Esophagus squamous epithelium (tissue), 5 donors: Measurements from ENCODE around the gene VARS2. TPM values are rescaled to one million over a fixed set of nuclear protein-coding genes. Genes with fewer than 3 reads are reported as not detected.

Experiments used
- DNase-seq: peaks from one replicate; lab custom pipeline; 2025; lab: John Stamatoyannopoulos, UW
- H3K27ac ChIP-seq, 4 donors: fragments of 200-600 bp; sonication (generic); one replicate each; pipeline ENCODE4 v1.5.1; 2016 to 2019; ENCODE audit warnings: mild to moderate bottlenecking in 1 of 4
- H3K27me3 ChIP-seq, 4 donors: fragments of 200-600 bp; sonication (generic); 1 replicate in 3 of 4; 2 replicates in 1 of 4; pipeline versions ENCODE4 v1.5.1 to v1.6.0; 2017 to 2021; ENCODE audit warnings: antibody characterized with exemption in 1 of 4
- H3K36me3 ChIP-seq, 3 donors: fragments of 200-600 bp; sonication (generic); one replicate each; pipeline ENCODE4 v1.5.1; 2016 to 2019
- H3K4me1 ChIP-seq, 3 donors: fragments of 200-600 bp; sonication (generic); one replicate each; pipeline ENCODE4 v1.5.1; 2017 to 2019
- H3K4me3 ChIP-seq, 4 donors: fragments of 200-600 bp; sonication (generic); 1 replicate in 3 of 4; 2 replicates in 1 of 4; pipeline ENCODE4 v1.5.1; 2016 to 2019; ENCODE audit warnings: mild to moderate bottlenecking in 2 of 4, moderate library complexity in 1 of 4
- H3K9me3 ChIP-seq, 3 donors: fragments of 200-600 bp; sonication (generic); one replicate each; pipeline ENCODE4 v1.5.1; 2016 to 2019
- POLR2A ChIP-seq, 4 donors: fragments of 450-650 bp; IDR thresholded peaks; one replicate each; pipeline ENCODE4 v1.6.1; 2017; ENCODE audit warnings: antibody characterized with exemption in 4 of 4, mild to moderate bottlenecking in 4 of 4, moderate library complexity in 3 of 4
- WGBS, 2 donors: methylation state at CpG; one replicate each; pipeline ENCODE4 v1.1.5; 2018; 5-methylcytosine and 5-hydroxymethylcytosine counted together
- intact Hi-C: fragments of 100-400 bp; cut with DNase I; formaldehyde crosslinking; loops from one replicate; pipeline ENCODE4 v1.15.0; 2022
- total RNA-seq, 4 donors: library from RNA; depleted of rRNA; stranded (reverse); fragments of >200 nt; gene quantifications; one replicate each; pipeline ENCODE4 v1.1.0, GENCODE V29; 2016
- TF ChIP-seq, protein P1 (sequence below), 6 experiments: fragments of 450-650 bp in 4 of 6; fragments of 200-600 bp in 2 of 6; sonication (generic) in 2 of 6; IDR thresholded peaks; one replicate each; pipeline ENCODE4 v1.5.1; 2016 to 2019; ENCODE audit warnings: antibody characterized with exemption in 6 of 6, mild to moderate bottlenecking in 4 of 6, moderate library complexity in 4 of 6
- donor health status: DM: yes; HTN: yes; CAD: no.

Gene VARS2
- total RNA-seq, 4 donors from 2014 or later: 23.5 to 61.9 (median 33.0) TPM

DNA sequence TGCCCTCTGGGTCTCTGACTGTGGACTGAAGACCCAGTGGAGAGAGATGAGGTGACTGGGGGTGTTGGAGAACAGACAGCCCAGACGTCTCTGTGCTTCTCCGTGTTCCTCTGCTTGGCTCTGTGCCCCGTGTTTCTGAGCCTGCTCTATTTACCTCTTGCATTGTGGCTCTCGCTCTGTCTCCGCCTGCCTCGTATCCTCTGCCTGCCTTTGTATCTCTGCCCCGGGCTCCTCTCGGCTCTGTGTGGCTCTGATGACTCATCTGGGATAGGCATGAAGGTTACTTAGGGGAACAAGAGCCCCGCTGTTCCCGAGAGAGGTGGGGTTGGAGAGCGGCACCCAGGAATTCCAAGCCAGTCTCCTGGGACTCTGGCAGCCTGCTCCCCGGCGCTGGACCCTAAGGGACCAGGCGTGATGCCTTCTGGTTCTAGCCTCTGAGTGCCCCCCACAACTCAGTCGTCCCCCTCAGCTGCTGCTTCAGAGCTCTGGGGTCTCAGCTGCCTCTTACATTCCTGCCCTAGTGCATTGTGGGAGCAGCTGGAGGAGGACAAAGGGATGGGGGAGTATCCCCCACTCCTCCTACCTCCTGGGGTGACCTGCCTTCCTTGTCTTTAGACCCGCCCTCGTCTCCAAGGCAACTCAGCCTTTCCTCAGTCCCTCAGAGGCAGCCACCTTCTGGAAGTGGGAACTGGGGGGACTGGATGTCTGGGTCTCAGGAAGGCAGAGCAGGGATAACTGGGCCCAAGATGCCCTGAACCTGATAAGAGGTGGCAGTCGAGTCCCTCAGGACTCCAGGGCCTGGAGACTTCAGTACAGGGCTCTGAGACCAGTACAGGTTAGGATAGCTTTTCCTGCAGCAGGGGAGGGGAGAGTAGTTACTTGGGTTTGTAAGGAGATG, 27.8 kb upstream of the VARS2 start:
- Histone ChIP-seq H3K27ac (peak overlapping the region; percentile 93 to 99 (median 98)), H3K4me3 (peak overlapping the region; percentile 55 to 97 (median 90)), H3K27me3 (no peaks in the 10 kb centered on the region), H3K4me1 (peaks cover 31 to 97% (median 56%) of the 10 kb centered on the region in 3 donors), H3K9me3 (no peaks in the 10 kb centered on the region), H3K36me3 (peaks cover 7 to 28% (median 8%) of the 10 kb centered on the region in 3 donors)
- 20 to 28% methylated on average over 8 to 10 of the region's 18 CpGs for WGBS, 2 donors
- intact Hi-C loops: loop anchor here (10.0 kb wide), 1 partner anchor 201 kb away; the partner anchor contains the start of gene PPP1R18
- peak in 3 of 4 donors; percentile 28 to 58 (median 55) for TF ChIP-seq POLR2A (IDR thresholded peaks at IDR 0.05)
- TF ChIP-seq, protein P1, sequence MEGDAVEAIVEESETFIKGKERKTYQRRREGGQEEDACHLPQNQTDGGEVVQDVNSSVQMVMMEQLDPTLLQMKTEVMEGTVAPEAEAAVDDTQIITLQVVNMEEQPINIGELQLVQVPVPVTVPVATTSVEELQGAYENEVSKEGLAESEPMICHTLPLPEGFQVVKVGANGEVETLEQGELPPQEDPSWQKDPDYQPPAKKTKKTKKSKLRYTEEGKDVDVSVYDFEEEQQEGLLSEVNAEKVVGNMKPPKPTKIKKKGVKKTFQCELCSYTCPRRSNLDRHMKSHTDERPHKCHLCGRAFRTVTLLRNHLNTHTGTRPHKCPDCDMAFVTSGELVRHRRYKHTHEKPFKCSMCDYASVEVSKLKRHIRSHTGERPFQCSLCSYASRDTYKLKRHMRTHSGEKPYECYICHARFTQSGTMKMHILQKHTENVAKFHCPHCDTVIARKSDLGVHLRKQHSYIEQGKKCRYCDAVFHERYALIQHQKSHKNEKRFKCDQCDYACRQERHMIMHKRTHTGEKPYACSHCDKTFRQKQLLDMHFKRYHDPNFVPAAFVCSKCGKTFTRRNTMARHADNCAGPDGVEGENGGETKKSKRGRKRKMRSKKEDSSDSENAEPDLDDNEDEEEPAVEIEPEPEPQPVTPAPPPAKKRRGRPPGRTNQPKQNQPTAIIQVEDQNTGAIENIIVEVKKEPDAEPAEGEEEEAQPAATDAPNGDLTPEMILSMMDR (IDR thresholded peaks at IDR 0.05): no peak
- no peak for DNase-seq

GRCh38 chr6:30886897-30887255, 27.2 kb upstream of the VARS2 start:
- no peak for DNase-seq
- Histone ChIP-seq H3K27ac (peak overlapping the region; percentile 93 to 99 (median 98)), H3K27me3 (no peaks in the 10 kb centered on the region), H3K36me3 (peaks cover 8 to 34% (median 11%) of the 10 kb centered on the region in 3 donors), H3K4me1 (peaks cover 30 to 91% (median 53%) of the 10 kb centered on the region in 3 donors), H3K4me3 (peak overlapping the region in 3 of 4 donors; percentile 55 to 90 (median 89)), H3K9me3 (no peaks in the 10 kb centered on the region)
- TF ChIP-seq POLR2A (IDR thresholded peaks at IDR 0.05): no peak
- TF ChIP-seq, protein P1 (IDR thresholded peaks at IDR 0.05): no peak
- intact Hi-C loops: loop anchor here (10.0 kb wide), 1 partner anchor 202 kb away; the partner anchor contains the start of gene PPP1R18

DNA sequence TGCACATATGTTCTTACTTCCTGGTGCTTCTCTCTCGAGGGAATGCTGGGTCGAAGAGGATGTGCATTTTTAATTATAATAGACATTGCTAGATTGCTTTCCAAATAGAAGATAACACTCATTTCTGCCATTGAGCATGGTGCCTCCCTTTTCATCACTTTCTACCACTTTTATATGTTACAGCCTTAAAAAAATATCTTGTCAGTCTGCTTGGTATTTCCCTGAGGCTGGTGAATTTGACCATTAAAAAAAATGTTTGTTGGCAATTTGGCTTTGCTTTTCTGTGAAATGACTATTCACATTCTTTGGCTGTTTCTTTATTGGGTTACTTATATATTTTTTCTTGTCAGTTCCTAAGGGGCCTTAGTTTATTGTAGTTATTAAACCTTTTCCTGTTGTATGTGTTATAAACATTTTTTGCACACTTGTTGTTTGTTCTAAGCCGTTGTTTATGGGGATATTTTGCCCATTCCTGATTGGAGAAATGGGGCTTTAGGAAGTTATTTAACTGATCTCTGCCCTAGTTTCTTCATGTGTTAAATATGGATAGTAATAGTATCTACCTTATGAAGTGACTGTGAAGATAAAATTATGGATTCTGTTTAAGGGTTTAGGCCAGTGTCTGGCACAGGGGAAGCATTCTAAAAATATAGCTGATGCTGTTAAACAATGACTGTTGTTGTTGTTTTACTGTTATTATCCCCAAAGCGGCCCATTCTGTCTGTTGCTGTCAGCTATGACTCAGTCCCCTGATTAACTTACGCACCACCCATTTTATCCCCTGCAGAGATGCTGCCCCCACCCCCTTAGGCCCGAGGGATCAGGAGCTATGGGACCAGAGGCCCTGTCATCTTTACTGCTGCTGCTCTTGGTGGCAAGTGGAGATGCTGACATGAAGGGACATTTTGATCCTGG, 25.9 kb upstream of the VARS2 start:
- Histone ChIP-seq H3K9me3 (no peaks in the 10 kb centered on the region), H3K36me3 (peaks cover 19 to 47% (median 20%) of the 10 kb centered on the region in 3 donors), H3K4me1 (peaks cover 19 to 78% (median 43%) of the 10 kb centered on the region in 3 donors), H3K27me3 (no peaks in the 10 kb centered on the region), H3K27ac (peak overlapping the region in 3 of 4 donors; percentile 23 to 57 (median 46)), H3K4me3 (no peak overlapping the region)
- no peak for DNase-seq
- intact Hi-C loops: loop anchor here (10.0 kb wide), 1 partner anchor 203 kb away; the partner anchor contains the start of gene PPP1R18
- WGBS, 2 donors: 32 to 52% methylated on average over 5 to 6 of the region's 6 CpGs
- TF ChIP-seq POLR2A (IDR thresholded peaks at IDR 0.05): no peak
- TF ChIP-seq, protein P1 (IDR thresholded peaks at IDR 0.05): no peak

DNA sequence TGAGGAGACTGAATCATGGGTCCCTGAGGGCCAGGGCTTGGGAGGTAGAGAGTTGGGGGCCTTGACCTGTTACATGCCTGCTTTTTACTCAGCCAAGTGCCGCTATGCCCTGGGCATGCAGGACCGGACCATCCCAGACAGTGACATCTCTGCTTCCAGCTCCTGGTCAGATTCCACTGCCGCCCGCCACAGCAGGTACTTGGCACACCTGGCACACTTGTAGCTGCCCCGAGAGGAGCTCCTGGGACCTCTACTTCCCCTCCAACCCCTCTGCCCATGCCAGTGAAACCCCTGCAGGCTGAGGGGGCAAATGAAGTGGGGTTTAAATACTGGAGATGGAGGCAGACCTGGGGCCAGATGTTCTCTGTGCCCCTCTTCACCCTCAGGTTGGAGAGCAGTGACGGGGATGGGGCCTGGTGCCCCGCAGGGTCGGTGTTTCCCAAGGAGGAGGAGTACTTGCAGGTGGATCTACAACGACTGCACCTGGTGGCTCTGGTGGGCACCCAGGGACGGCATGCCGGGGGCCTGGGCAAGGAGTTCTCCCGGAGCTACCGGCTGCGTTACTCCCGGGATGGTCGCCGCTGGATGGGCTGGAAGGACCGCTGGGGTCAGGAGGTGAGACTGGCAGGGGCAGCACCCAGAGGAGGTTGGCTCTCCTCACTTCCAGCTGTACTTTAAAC, 25.1 kb upstream of the VARS2 start:
- DNase-seq: no peak
- H3K4me1 ChIP-seq: peaks cover 19 to 70% (median 39%) of the 10 kb centered on the region in 3 donors

More for the DNA sequence above, 25.1 kb upstream of the VARS2 start:
- Histone ChIP-seq H3K27ac (peak overlapping the region in 3 of 4 donors; percentile 23 to 57 (median 48)), H3K4me3 (no peak overlapping the region), H3K27me3 (no peaks in the 10 kb centered on the region), H3K36me3 (peaks cover 25 to 55% (median 27%) of the 10 kb centered on the region in 3 donors), H3K9me3 (no peaks in the 10 kb centered on the region)
- intact Hi-C loops: loop anchor here (10.0 kb wide), 1 partner anchor 204 kb away; the partner anchor contains the start of gene PPP1R18
- 79 to 100% methylated on average over 1 to 10 of the region's 18 CpGs for WGBS, 2 donors
- TF ChIP-seq, protein P1 (IDR thresholded peaks at IDR 0.05): no peak
- TF ChIP-seq POLR2A (IDR thresholded peaks at IDR 0.05): no peak
